ENCODE results near the gene SLC66A2. TPM values are rescaled to one million over a fixed set of nuclear protein-coding genes. Genes with fewer than 3 reads are reported as not detected.

SLC66A2 gene
- total and polyA plus RNA-seq, 7 donors, result 27.3 to 59.4 (median 33.2) TPM

DNA sequence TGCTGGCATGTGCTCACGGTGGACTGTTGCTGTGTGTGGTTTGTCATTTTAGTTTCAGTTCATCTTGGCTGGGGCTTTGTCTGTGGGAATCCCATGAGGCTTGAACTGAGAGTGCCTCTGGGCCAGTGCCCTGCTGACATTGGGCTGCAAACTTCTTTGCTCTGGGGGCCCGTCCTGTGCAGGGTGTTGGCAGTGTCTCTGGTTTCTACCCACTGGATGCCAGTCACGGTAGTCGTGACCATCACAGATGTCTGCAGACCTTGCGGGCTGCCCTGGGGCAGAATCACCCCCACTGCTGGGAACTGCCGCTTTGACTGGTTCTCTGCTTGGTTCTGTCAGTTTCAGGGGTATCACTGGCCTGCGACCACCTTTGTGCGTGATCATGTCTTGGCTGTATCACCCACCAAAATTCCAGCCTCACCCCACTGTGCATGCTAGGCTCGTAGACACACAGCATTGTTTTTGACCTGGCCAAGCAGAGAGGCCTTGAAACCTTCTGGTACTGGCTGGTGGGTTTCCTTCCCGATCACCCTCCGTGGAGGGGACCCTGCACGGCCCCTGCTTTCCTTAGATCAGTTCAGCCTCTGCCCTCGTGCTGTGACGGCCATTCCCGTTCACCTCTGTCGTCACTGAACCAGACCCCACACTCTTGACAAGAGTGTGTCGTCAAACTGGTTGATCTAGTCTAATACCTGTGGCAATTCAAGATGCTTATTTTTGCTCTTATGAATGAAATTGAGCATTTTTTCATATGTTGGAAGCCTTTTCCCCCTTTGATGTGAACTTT is 96.1 kb downstream of the SLC66A2 start:
- WGBS, 2 donors, result 75 to 76% methylated on average over 17 of the region's 17 CpGs

DNA sequence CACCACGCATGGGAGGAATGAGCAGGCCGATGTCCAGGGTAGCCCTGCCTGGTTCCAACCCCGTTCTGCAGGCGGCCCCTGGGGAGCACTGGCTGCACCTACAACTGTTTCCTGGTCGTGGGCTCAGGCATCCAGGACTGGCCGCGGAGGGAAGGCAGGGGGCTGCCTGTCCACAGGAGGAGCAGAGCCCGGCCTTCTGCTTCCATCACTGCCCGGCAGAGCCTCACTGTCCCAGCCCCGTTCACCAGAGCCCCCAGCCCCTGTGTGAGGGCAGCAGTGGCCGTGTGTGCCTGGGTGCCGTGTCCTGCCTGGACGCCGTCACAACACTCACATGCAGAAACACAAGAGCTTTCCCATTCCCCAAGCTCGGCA is 97.5 kb downstream of the SLC66A2 start:
- TF ChIP-seq POLR2AphosphoS5 (IDR thresholded peaks at IDR 0.05) (no peak), EP300 (IDR thresholded peaks at IDR 0.05) (no peak), POLR2A (IDR thresholded peaks at IDR 0.05) (no peak)
- TF ChIP-seq, protein P1, sequence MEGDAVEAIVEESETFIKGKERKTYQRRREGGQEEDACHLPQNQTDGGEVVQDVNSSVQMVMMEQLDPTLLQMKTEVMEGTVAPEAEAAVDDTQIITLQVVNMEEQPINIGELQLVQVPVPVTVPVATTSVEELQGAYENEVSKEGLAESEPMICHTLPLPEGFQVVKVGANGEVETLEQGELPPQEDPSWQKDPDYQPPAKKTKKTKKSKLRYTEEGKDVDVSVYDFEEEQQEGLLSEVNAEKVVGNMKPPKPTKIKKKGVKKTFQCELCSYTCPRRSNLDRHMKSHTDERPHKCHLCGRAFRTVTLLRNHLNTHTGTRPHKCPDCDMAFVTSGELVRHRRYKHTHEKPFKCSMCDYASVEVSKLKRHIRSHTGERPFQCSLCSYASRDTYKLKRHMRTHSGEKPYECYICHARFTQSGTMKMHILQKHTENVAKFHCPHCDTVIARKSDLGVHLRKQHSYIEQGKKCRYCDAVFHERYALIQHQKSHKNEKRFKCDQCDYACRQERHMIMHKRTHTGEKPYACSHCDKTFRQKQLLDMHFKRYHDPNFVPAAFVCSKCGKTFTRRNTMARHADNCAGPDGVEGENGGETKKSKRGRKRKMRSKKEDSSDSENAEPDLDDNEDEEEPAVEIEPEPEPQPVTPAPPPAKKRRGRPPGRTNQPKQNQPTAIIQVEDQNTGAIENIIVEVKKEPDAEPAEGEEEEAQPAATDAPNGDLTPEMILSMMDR (IDR thresholded peaks at IDR 0.05), result no peak
- intact Hi-C loops (cut with DNase I), result no loop called here
- H3K36me3 ChIP-seq, result no peaks in the 10 kb centered on the region
- no peak overlapping the region for H3K4me3 ChIP-seq
- no peaks in the 10 kb centered on the region for H3K4me1 ChIP-seq
- 84 to 87% methylated on average over 15 of the region's 15 CpGs for WGBS, 2 donors
- H3K27ac ChIP-seq, result no peak overlapping the region
- H3K27me3 ChIP-seq, result peaks cover 0 to 33% (median 13%) of the 10 kb centered on the region in 3 donors
- no peak for DNase-seq
- no peaks in the 10 kb centered on the region for H3K9me3 ChIP-seq

More for the DNA sequence above, 96.1 kb downstream of the SLC66A2 start:
- no peak for DNase-seq
- no peaks in the 10 kb centered on the region for H3K9me3 ChIP-seq
- no peaks in the 10 kb centered on the region for H3K4me1 ChIP-seq
- intact Hi-C loops (cut with DNase I), result no loop called here
- no peak overlapping the region for H3K4me3 ChIP-seq
- TF ChIP-seq POLR2AphosphoS5 (IDR thresholded peaks at IDR 0.05), result no peak
- no peak for TF ChIP-seq POLR2A (IDR thresholded peaks at IDR 0.05)
- TF ChIP-seq, protein P1 (IDR thresholded peaks at IDR 0.05), result no peak
- no peak for TF ChIP-seq EP300 (IDR thresholded peaks at IDR 0.05)
- no peaks in the 10 kb centered on the region for H3K36me3 ChIP-seq
- H3K27me3 ChIP-seq, result peaks cover 0 to 33% (median 13%) of the 10 kb centered on the region in 3 donors
- H3K27ac ChIP-seq, result no peak overlapping the region

DNA sequence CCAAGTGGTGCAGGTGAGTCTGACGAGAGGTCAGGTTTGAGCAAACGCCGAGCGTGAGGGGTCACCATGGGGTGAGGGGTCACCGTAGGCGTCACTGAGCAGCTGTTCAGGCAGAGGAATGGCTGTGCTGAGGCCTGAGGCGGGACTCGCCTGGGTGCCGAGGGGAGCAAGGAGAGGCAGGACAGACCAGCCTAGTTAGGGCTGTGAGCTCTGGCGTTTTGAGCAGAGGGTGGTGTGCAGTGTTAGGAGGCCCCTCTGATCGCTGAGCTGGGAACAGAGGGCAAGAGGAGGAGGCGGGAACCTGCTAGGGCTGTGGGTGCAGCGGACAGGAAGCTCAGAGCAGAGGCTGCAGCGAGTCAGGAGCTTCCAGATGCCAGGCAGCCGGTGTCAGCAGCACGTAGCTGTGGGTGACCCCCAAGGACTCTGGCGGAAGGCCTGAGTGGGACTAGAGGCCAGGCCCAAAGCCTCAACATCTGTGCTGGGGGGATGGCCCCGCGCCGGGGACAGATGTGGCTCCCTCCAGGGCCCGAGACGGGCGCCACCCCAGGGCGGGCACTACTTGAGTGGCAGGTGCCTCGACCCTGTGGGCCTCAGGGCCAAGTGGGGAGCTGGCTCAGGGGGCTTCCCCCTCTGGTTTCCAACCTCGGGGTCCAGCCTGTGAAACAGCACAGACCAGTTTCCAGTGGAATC is 98.0 kb downstream of the SLC66A2 start:
- no peak overlapping the region for H3K4me3 ChIP-seq
- 76 to 77% methylated on average over 25 to 26 of the region's 26 CpGs for WGBS, 2 donors
- no peaks in the 10 kb centered on the region for H3K36me3 ChIP-seq
- peaks cover 0 to 33% (median 13%) of the 10 kb centered on the region in 3 donors for H3K27me3 ChIP-seq
- DNase-seq, result no peak
- TF ChIP-seq, protein P1 (IDR thresholded peaks at IDR 0.05), result no peak
- TF ChIP-seq EP300 (IDR thresholded peaks at IDR 0.05), result no peak
- no peak for TF ChIP-seq POLR2A (IDR thresholded peaks at IDR 0.05)
- TF ChIP-seq POLR2AphosphoS5 (IDR thresholded peaks at IDR 0.05), result no peak
- no peaks in the 10 kb centered on the region for H3K4me1 ChIP-seq
- H3K9me3 ChIP-seq, result no peaks in the 10 kb centered on the region
- no peak overlapping the region for H3K27ac ChIP-seq
- intact Hi-C loops (cut with DNase I), result no loop called here

DNA sequence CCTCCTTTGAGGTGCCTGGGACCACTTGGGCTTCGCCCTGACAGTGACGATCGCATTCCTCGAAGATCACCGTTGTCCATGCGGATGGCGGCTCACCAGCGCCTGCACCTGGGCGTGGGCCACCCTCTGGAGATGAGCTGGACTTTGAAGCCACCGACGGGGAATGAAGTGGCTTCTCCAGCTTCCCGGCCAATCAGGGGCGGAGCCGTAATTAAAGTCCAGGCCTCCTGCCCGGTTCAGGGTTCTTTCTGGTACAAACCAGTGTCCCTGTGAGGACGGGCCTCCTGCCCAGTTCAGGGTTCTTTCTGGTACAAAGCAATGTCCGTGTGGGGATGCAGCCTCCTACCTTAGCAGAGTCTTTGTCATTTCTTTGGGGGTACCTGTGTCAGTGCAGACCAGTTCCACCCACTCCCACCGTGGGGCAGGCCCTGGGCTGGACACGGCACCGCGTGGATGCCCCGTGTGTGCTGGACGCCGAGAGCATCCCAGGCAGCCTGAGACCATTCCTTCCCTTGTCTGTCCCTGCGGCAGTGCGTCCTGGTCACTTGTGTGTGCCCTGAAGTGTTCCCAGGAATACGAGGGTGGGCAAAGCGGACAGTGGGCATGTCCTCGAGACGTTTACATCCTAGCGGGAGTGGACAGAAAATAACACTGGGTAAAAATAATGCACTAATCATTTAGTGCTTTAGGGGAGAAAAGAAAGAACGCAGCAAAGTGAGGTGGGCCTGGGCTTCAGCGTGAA is 98.7 kb downstream of the SLC66A2 start:
- DNase-seq, result no peak
- Histone ChIP-seq H3K4me1 (no peaks in the 10 kb centered on the region), H3K4me3 (no peak overlapping the region), H3K27me3 (peaks cover 0 to 32% (median 13%) of the 10 kb centered on the region in 3 donors), H3K9me3 (no peaks in the 10 kb centered on the region), H3K36me3 (no peaks in the 10 kb centered on the region), H3K27ac (no peak overlapping the region)
- WGBS, 2 donors, result 72 to 89% methylated on average over 33 of the region's 33 CpGs
- intact Hi-C loops (cut with DNase I), result no loop called here
- TF ChIP-seq POLR2A (IDR thresholded peaks at IDR 0.05) (no peak), EP300 (IDR thresholded peaks at IDR 0.05) (no peak), POLR2AphosphoS5 (IDR thresholded peaks at IDR 0.05) (no peak)
- TF ChIP-seq, protein P1 (IDR thresholded peaks at IDR 0.05), result no peak

Other genes with a start within 250 kb of the SLC66A2 start
- under 1 TPM in 1 of 4 donors, not detected in 3; 0.41 TPM for gene KCNG2, start 153.7 kb downstream of the SLC66A2 start, total RNA-seq
- gene KCNG2, start 153.7 kb downstream of the SLC66A2 start, polyA plus RNA-seq, result under 1 TPM in 1 of 3 donors, not detected in 2; 0.15 TPM
- 10 to 100 TPM; 15.8 to 21.0 (median 19.3) TPM for gene HSBP1L1, start 13.0 kb upstream of the SLC66A2 start, total RNA-seq
- 10 to 100 TPM; 37.9 to 86.5 (median 51.1) TPM for gene HSBP1L1, start 13.0 kb upstream of the SLC66A2 start, polyA plus RNA-seq
- 10 to 100 TPM; 16.9 to 32.9 (median 27.1) TPM for gene TXNL4A, start 36.9 kb upstream of the SLC66A2 start, total RNA-seq
- 10 to 100 TPM; 72.9 to 85.3 (median 85.3) TPM for gene TXNL4A, start 36.9 kb upstream of the SLC66A2 start, polyA plus RNA-seq
- 10 to 100 TPM; 20.2 to 39.5 (median 28.4) TPM for gene RBFA, start 82.8 kb upstream of the SLC66A2 start, total RNA-seq
- 10 to 100 TPM in 2 of 3 donors, 1 to 10 TPM in 1; 9.0 to 21.5 (median 10.8) TPM for gene RBFA, start 82.8 kb upstream of the SLC66A2 start, polyA plus RNA-seq
- 10 to 100 TPM; 13.0 to 18.0 (median 13.3) TPM for gene ADNP2, start 157.6 kb upstream of the SLC66A2 start, total RNA-seq
- gene ADNP2, start 157.6 kb upstream of the SLC66A2 start, polyA plus RNA-seq, result 10 to 100 TPM in 1 of 3 donors, 1 to 10 TPM in 2; 3.6 to 10.3 (median 4.9) TPM

Data from sigmoid colon (tissue), 7 donors.